Fibroblast of villous mesenchyme (primary cell): Measurements from ENCODE around the gene MSX1. TPM values are rescaled to one million over a fixed set of nuclear protein-coding genes. Genes with fewer than 3 reads are reported as not detected.

Source experiments
- DNase-seq: peaks from one replicate; pipeline ENCODE4 v3.0.0-alpha.2; 2010; ENCODE audit warnings: low read depth
- H3K4me3 ChIP-seq: 2 replicates; pipeline ENCODE4 v1.5.1; 2011; ENCODE audit warnings: low read depth, mild to moderate bottlenecking, low read length
- CTCF ChIP-seq: IDR thresholded peaks from 2 replicates; pipeline ENCODE4 v1.5.1; 2012; ENCODE audit warnings: low read depth, mild to moderate bottlenecking, low read length; ENCODE audit not compliant: insufficient read depth
- total RNA-seq: library from RNA; depleted of rRNA; stranded (reverse); fragments of >200 nt; gene quantifications from 2 replicates; pipeline ENCODE4 v1.2.3, GENCODE V29; 2012

Gene MSX1
- total RNA-seq, 1 donor = 4.3 TPM

GRCh38 chr4:4853371-4853823, 6.1 kb upstream of the MSX1 start:
- H3K4me3 ChIP-seq = peak overlapping the region; percentile 48
- TF ChIP-seq CTCF = no peak
- DNase-seq = no peak

DNA sequence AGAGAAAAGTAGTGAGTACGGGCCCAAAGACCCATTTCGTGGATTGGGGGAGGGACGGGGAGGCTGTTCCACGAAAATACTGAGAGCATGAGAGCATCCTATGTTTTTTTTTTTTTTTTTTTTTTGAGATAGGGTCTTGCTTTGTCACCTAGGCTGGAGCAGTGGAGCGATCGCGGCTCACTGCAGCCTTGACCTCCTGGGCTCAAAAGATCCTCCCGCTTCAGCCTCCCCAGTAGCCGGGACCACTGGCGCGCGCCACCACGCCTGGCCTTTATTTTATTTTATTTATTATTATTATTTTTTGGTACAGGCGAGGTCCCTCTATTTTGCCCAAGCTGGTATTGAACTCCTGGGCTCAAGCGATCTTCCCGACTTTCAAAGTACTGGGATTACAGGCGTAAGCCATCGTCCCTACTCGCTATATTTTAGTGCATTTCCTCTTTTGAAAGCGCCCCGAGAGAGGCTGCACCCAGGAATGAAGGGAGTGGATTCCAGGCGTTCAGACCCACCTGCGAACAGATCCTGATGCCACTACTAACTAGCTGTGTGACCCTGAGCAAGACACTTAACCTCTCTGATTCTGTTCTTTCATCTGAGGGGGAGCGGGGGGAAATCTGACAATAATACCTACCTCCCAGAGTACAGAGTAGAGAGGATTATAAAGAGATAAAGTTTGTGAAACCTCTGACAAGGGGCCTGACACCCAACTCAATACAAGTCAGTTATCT, 5.4 kb upstream of the MSX1 start:
- no peak for DNase-seq
- H3K4me3 ChIP-seq = no peak overlapping the region
- TF ChIP-seq CTCF = no peak

GRCh38 chr4:4854649-4855295, 4.7 kb upstream of the MSX1 start:
- DNase-seq = no peak
- no peak overlapping the region for H3K4me3 ChIP-seq
- TF ChIP-seq CTCF = no peak

- H3K4me3 ChIP-seq = no peak overlapping the region
- no peak for DNase-seq
- no peak for TF ChIP-seq CTCF
Observed at GRCh38 chr4:4855301-4856070, 4.0 kb upstream of the MSX1 start.

DNA sequence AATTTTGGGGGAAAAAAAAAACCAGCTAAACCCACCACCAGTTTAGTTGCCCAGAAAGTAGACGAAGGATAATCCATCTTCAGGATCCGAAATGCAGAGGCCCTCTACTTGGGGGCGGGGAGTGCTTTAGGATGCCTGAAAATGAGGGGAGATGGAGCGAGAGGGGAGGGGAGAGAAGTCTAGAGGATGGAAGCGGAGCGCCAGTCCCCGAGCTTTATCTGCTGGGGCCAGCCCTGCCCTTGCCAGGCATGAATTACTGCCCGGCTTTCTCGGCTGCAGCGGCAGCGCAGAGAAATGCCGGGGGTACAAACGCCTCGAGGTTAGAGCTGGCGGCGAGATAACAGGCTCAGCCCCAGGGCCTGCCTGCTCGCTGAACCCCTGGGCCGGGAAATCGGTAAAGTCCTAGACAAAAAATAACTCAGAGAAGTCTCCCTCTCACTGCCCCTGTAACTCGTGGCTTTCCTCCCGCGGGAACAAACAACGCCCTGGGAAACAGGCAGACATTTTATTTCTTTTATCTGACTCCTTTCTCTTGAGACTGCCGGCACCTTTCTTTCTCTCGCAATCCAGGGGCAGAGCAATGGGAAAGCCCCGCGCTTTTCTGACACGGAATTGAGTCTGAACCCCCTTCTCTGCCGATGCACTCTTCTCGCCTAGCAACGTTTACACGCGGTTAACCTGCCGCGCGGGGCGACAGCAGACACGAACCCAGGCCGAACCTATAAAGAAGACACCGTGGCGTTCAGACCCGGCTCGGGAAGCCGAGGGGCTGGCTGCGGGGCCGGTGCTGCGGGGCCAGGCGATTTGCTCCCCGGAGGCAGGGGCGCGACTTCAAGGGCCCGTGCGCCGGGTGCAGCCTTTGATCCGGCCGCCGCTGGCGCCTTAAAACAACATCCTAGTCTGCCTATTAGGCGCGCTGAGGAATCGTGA, 3.1 kb upstream of the MSX1 start:
- peak overlapping the region; percentile 39 for H3K4me3 ChIP-seq
- no peak for DNase-seq
- TF ChIP-seq CTCF = no peak

GRCh38 chr4:4857001-4857808, 2.3 kb upstream of the MSX1 start:
- DNase-seq = no peak
- H3K4me3 ChIP-seq = no peak overlapping the region
- no peak for TF ChIP-seq CTCF
